ENCODE results near the gene CYTH3. TPM values are rescaled to one million over a fixed set of nuclear protein-coding genes. Genes with fewer than 3 reads are reported as not detected.
"Not testable (repeated sequence)": the region's sequence is repeated elsewhere in the genome, so short reads cannot be mapped to it uniquely, and the experiment has no call there.

CYTH3 gene
- total RNA-seq, 2 donors from 2014 or later = 1.4 to 2.0 TPM

DNA sequence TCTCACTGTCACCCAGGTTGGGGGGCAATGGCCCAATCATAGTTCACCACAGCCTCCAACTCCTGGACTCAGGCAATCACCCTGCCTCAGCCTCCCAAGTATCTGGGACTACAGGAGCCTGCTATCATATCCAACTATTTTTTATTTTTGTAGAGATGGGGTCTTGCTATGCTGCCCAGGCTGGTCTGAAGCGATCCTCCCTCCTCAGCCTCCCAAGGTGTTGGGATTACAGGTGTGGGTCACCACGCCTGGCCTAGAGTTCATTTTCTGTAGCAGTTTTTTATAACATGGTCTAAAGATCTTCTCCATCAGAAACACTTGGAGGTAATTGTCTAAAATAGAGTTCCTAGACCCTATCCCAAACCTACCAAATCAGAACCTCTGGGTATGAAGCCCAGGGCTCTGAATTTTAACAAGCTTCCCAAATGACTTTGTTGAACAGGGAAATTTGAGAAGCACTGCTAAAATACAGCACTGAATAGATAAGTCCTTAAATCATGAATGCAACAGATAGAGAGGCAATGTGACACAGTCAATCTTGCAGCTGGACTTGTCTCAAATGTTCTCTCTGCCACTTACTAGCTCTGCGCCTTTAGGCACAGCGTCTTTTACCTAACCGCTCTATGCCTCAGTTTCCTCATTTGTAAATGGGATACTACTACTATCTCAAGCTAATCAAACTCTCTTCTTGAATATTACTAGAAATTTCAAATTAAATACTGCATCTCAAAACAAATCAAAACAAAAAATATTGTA, 63.7 kb downstream of the CYTH3 start:
- peaks cover 15% of the 10 kb centered on the region for H3K27me3 Mint-ChIP-seq (ENCODE audit: low read depth)

GRCh38 chr7:6205971-6206660, 66.3 kb downstream of the CYTH3 start:
- Mint-ChIP-seq H3K27me3 (ENCODE audit: low read depth) (peaks cover 6% of the 10 kb centered on the region), H3K36me3 (ENCODE audit: insufficient read depth in 2 of 2) (no peaks in the 10 kb centered on the region)
- no peak for ATAC-seq (replicated peaks in 1 of 2)

More for the DNA sequence above, 63.7 kb downstream of the CYTH3 start:
- Mint-ChIP-seq H3K36me3 (ENCODE audit: insufficient read depth in 2 of 2) (no peaks in the 10 kb centered on the region), H3K27ac (no peak overlapping the region), H3K4me1 (ENCODE audit: low read depth) (no peaks in the 10 kb centered on the region), H3K4me3 (no peak overlapping the region), H3K9me3 (no peaks in the 10 kb centered on the region)
- no peak for ATAC-seq (replicated peaks in 1 of 2)
- DNase-seq = no peak

DNA sequence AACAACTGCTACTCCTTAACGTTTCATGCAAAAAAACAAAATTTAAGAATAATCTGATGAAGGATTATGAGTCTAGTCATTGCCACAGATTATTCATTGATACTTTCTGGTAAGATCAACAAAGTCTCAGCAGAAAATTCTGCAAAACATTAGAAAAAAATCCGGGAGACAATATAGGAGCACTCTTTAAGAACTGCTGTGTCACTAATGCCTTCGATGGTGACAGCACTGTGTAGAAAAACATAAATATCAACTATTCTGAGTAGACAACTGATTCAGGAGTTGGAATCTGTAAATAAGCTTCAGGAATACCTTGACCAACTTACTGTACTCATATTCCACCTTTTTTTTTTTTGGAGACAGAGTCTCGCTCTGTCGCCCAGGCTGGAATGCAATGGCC, 69.0 kb downstream of the CYTH3 start:
- ATAC-seq (replicated peaks in 1 of 2) (no peak), DNase-seq (no peak)
- Mint-ChIP-seq H3K4me3 (no peak overlapping the region), H3K27me3 (ENCODE audit: low read depth) (no peaks in the 10 kb centered on the region), H3K36me3 (ENCODE audit: insufficient read depth in 2 of 2) (no peaks in the 10 kb centered on the region), H3K9me3 (no peaks in the 10 kb centered on the region), H3K4me1 (ENCODE audit: low read depth) (no peaks in the 10 kb centered on the region), H3K27ac (no peak overlapping the region)

More at GRCh38 chr7:6205971-6206660, 66.3 kb downstream of the CYTH3 start:
- no peaks in the 10 kb centered on the region for H3K4me1 Mint-ChIP-seq (ENCODE audit: low read depth)
- no peak overlapping the region for H3K4me3 Mint-ChIP-seq
- H3K27ac Mint-ChIP-seq = no peak overlapping the region
- H3K9me3 Mint-ChIP-seq = no peaks in the 10 kb centered on the region
- DNase-seq = no peak

DNA sequence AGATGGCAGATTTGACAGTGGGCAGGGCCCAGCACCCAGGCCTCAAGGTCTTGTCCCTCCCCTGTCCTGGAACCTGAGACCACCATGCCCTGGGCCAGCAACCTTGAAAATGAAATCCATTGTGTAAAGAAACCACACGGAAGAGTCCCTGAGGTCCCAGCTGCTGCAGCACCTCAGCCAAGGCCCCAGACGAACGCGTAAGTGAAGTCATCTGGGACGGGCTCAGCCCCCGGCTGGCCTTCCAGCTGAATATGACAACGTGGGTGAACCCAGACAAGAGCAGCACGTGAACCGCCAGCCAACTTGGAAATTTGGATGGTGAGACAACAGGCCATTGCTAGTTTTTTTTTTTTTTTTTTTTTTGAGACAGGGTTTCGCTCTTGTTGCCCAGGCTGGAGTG, 70.3 kb downstream of the CYTH3 start:
- ATAC-seq (replicated peaks in 1 of 2) (no peak), DNase-seq (no peak)
- Mint-ChIP-seq H3K36me3 (ENCODE audit: insufficient read depth in 2 of 2) (no peaks in the 10 kb centered on the region), H3K27me3 (ENCODE audit: low read depth) (no peaks in the 10 kb centered on the region), H3K27ac (no peak overlapping the region), H3K4me1 (ENCODE audit: low read depth) (no peaks in the 10 kb centered on the region), H3K9me3 (no peaks in the 10 kb centered on the region), H3K4me3 (no peak overlapping the region)

- H3K4me1 Mint-ChIP-seq (ENCODE audit: low read depth) = no peaks in the 10 kb centered on the region
- no peak overlapping the region for H3K4me3 Mint-ChIP-seq
- ATAC-seq (replicated peaks in 1 of 2) = no peak
- no peak for DNase-seq
- H3K9me3 Mint-ChIP-seq = no peaks in the 10 kb centered on the region
- H3K36me3 Mint-ChIP-seq (ENCODE audit: insufficient read depth in 2 of 2) = no peaks in the 10 kb centered on the region
- H3K27me3 Mint-ChIP-seq (ENCODE audit: low read depth) = no peaks in the 10 kb centered on the region
- no peak overlapping the region for H3K27ac Mint-ChIP-seq
These were observed 71.5 kb downstream of the CYTH3 start for GRCh38 chr7:6200971-6201370.

- no peaks in the 10 kb centered on the region for H3K27me3 Mint-ChIP-seq (ENCODE audit: low read depth)
- H3K4me1 Mint-ChIP-seq (ENCODE audit: low read depth) = no peaks in the 10 kb centered on the region
- DNase-seq (no peak), ATAC-seq (replicated peaks in 1 of 2) (no peak)
- no peak overlapping the region for H3K27ac Mint-ChIP-seq
- no peak overlapping the region for H3K4me3 Mint-ChIP-seq
- no peaks in the 10 kb centered on the region for H3K9me3 Mint-ChIP-seq
- no peaks in the 10 kb centered on the region for H3K36me3 Mint-ChIP-seq (ENCODE audit: insufficient read depth in 2 of 2)
These were observed 73.5 kb downstream of the CYTH3 start for GRCh38 chr7:6198689-6199595.

- Mint-ChIP-seq H3K27me3 (ENCODE audit: low read depth) (no peaks in the 10 kb centered on the region), H3K36me3 (ENCODE audit: insufficient read depth in 2 of 2) (no peaks in the 10 kb centered on the region), H3K4me1 (ENCODE audit: low read depth) (no peaks in the 10 kb centered on the region), H3K4me3 (no peak overlapping the region), H3K9me3 (no peaks in the 10 kb centered on the region), H3K27ac (no peak overlapping the region)
- ATAC-seq (replicated peaks in 1 of 2) = no peak
- no peak for DNase-seq
These were observed 74.4 kb downstream of the CYTH3 start for GRCh38 chr7:6197801-6198551.

GRCh38 chr7:6193709-6194108, 78.7 kb downstream of the CYTH3 start:
- ATAC-seq (replicated peaks in 1 of 2) = no peak
- no peak overlapping the region for H3K27ac Mint-ChIP-seq

GRCh38 chr7:6190563-6190962, 81.9 kb downstream of the CYTH3 start:
- H3K9me3 Mint-ChIP-seq; H3K36me3 Mint-ChIP-seq (ENCODE audit: insufficient read depth in 2 of 2); H3K27ac Mint-ChIP-seq; ATAC-seq (replicated peaks in 1 of 2); H3K4me1 Mint-ChIP-seq (ENCODE audit: low read depth); H3K27me3 Mint-ChIP-seq (ENCODE audit: low read depth); H3K4me3 Mint-ChIP-seq; DNase-seq: not testable (repeated sequence)

More at GRCh38 chr7:6193709-6194108, 78.7 kb downstream of the CYTH3 start:
- Mint-ChIP-seq H3K27me3 (ENCODE audit: low read depth) (no peaks in the 10 kb centered on the region), H3K36me3 (ENCODE audit: insufficient read depth in 2 of 2) (no peaks in the 10 kb centered on the region), H3K9me3 (no peaks in the 10 kb centered on the region), H3K4me1 (ENCODE audit: low read depth) (no peaks in the 10 kb centered on the region), H3K4me3 (no peak overlapping the region)
- no peak for DNase-seq

GRCh38 chr7:6188389-6188788, 84.0 kb downstream of the CYTH3 start:
- H3K36me3 Mint-ChIP-seq (ENCODE audit: insufficient read depth in 2 of 2) = no peaks in the 10 kb centered on the region
- H3K9me3 Mint-ChIP-seq = no peaks in the 10 kb centered on the region
- ATAC-seq (replicated peaks in 1 of 2) (no peak), DNase-seq (no peak)
- no peaks in the 10 kb centered on the region for H3K4me1 Mint-ChIP-seq (ENCODE audit: low read depth)
- H3K27me3 Mint-ChIP-seq (ENCODE audit: low read depth) = no peaks in the 10 kb centered on the region
- H3K4me3 Mint-ChIP-seq = no peak overlapping the region
- H3K27ac Mint-ChIP-seq = no peak overlapping the region

DNA sequence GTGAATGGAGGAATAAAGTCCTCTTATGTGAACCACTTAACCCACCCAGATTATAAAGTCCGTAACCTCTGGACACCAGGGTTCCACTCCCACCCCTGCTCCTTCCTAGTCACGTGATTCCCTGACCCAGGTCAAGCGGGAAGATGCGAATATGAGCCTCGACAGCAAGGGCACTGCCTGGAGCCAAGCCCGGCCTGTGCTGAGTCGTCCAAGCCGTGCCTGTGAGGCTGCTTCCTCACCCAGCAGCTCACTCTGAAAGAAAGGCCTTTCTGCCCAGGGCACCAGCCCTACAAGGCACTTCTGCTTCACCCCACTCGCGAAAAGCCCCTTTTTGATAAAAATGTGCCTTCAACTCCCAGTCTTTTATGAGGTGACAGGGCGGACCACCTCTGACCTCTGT, 85.8 kb downstream of the CYTH3 start:
- no peaks in the 10 kb centered on the region for H3K27me3 Mint-ChIP-seq (ENCODE audit: low read depth)
- no peak overlapping the region for H3K27ac Mint-ChIP-seq
- no peak for DNase-seq
- no peaks in the 10 kb centered on the region for H3K36me3 Mint-ChIP-seq (ENCODE audit: insufficient read depth in 2 of 2)
- H3K9me3 Mint-ChIP-seq = no peaks in the 10 kb centered on the region
- no peak for ATAC-seq (replicated peaks in 1 of 2)
- H3K4me3 Mint-ChIP-seq = no peak overlapping the region
- no peaks in the 10 kb centered on the region for H3K4me1 Mint-ChIP-seq (ENCODE audit: low read depth)

- Mint-ChIP-seq H3K4me3 (no peak overlapping the region), H3K9me3 (no peaks in the 10 kb centered on the region), H3K27ac (no peak overlapping the region), H3K4me1 (ENCODE audit: low read depth) (no peaks in the 10 kb centered on the region), H3K36me3 (ENCODE audit: insufficient read depth in 2 of 2) (no peaks in the 10 kb centered on the region), H3K27me3 (ENCODE audit: low read depth) (no peaks in the 10 kb centered on the region)
- DNase-seq (no peak), ATAC-seq (replicated peaks in 1 of 2) (no peak)
These were observed 89.4 kb downstream of the CYTH3 start for GRCh38 chr7:6182993-6183392.

All from activated T-cell treated with anti-CD3 and anti-CD28 coated beads, Interleukin-2, amount 50 U/mL, for 72 hours (primary cell).